GM12864 (cell line): ENCODE measurements around the gene KRTAP15-1.

Experiments
- DNase-seq: peaks from one replicate; pipeline ENCODE4 v3.0.0-alpha.2; 2011; ENCODE audit warnings: low read depth
- H3K4me3 ChIP-seq: 2 replicates; pipeline ENCODE4 v1.5.1; 2011; ENCODE audit warnings: mild to moderate bottlenecking, low read depth, low read length, control low read depth
- CTCF ChIP-seq: IDR thresholded peaks from 2 replicates; pipeline ENCODE4 v1.5.1; 2011; ENCODE audit warnings: low read depth, mild to moderate bottlenecking, moderate library complexity, low read length, control low read depth, inconsistent platforms; ENCODE audit errors: missing control alignments

KRTAP15-1 gene

GRCh38 chr21:30439975-30440374, at the start of gene KRTAP15-1:
KRTAP15-1 (plus strand) TSS chr21:30440275; CDS start chr21:30440328, 53 bp downstream.
- no peak for TF ChIP-seq CTCF
- no peak for DNase-seq
- no peak within 1 kb of the TSS for H3K4me3 ChIP-seq

GRCh38 chr21:30391492-30392025, 48.5 kb upstream of the KRTAP15-1 start:
- TF ChIP-seq CTCF: no peak
- H3K4me3 ChIP-seq: no peak overlapping the region
- DNase-seq: no peak

- no peak for TF ChIP-seq CTCF
- no peak for DNase-seq
- H3K4me3 ChIP-seq: no peak within 1 kb of the TSS
Observed at GRCh38 chr21:30395731-30396130, 44.3 kb upstream of the KRTAP15-1 start, which contains the start of gene KRTAP13-1. KRTAP13-1 (plus strand) TSS chr21:30396031; CDS start chr21:30396087, 56 bp downstream.

- TF ChIP-seq CTCF: no peak
- DNase-seq: no peak
- no peak overlapping the region for H3K4me3 ChIP-seq
Observed at GRCh38 chr21:30408782-30409494, 31.1 kb upstream of the KRTAP15-1 start.

GRCh38 chr21:30415993-30416392, 24.1 kb upstream of the KRTAP15-1 start:
- DNase-seq: no peak
- no peak overlapping the region for H3K4me3 ChIP-seq
- no peak for TF ChIP-seq CTCF

GRCh38 chr21:30425826-30426225, 14.2 kb upstream of the KRTAP15-1 start, which contains the start of gene KRTAP13-3:
KRTAP13-3 (minus strand) TSS chr21:30425926; CDS start chr21:30425912, 14 bp downstream.
- no peak within 1 kb of the TSS for H3K4me3 ChIP-seq
- no peak for DNase-seq
- no peak for TF ChIP-seq CTCF
